ENCODE results near the gene SEC31B.
A peak's percentile ranks its signal among the peaks of the same experiment; 100 is the strongest.

The SEC31B gene

DNA sequence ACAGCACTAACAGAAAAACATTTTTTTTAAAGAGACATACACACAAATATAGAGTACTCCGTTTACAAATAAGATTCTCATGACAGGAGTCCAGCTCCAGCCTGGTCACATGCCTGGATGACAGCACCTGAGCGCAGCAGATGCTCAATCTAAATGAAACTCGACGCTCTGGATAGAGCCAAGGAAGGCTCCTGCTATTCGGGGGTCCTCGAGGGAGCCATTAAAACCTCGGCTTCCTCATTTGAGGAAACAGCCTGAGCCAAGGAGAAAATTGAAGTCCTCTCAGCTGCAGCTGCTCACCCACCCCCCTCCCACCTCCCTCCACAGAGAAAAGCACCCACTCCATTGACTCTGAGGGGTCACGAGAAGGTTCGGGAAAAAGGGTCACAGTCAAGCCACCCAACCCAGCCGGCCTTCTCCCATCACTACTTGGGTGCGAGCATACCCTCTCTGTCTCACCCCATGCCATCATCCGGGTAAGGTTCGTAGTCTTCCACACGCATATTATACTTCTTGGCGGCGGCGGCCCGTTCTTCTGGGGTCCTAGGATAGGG is 9.3 kb upstream of the SEC31B start:
- Histone ChIP-seq H3K4me3 (ENCODE audit: low read length in 2 of 2) (peak overlapping the region; percentile 95 to 98), H3K27ac (ENCODE audit: low read depth in 2 of 2, low read length in 2 of 2) (peak overlapping the region; percentile 64 to 77), H3K9me3 (ENCODE audit: control insufficient read depth in 2 of 2, low read length in 2 of 2) (no peaks in the 10 kb centered on the region), H3K36me3 (ENCODE audit: control insufficient read depth in 2 of 2, insufficient read depth in 2 of 2, low read length in 2 of 2) (peaks cover 29 to 31% of the 10 kb centered on the region in 2 donors), H3K27me3 (ENCODE audit: control insufficient read depth in 2 of 2, insufficient read depth in 2 of 2, low read length in 2 of 2) (no peaks in the 10 kb centered on the region), H3K9ac (ENCODE audit: low read depth in 1 of 2, low read length in 2 of 2) (peak overlapping the region; percentile 96 to 97), H3K4me1 (ENCODE audit: control insufficient read depth in 2 of 2, insufficient read depth in 2 of 2, low read length in 2 of 2) (peaks cover 5 to 18% of the 10 kb centered on the region in 2 donors)

- H3K27me3 ChIP-seq (ENCODE audit: control insufficient read depth in 2 of 2, insufficient read depth in 2 of 2, low read length in 2 of 2): no peaks in the 10 kb centered on the region
- no peak overlapping the region for H3K27ac ChIP-seq (ENCODE audit: low read depth in 2 of 2, low read length in 2 of 2)
- no peaks in the 10 kb centered on the region for H3K9me3 ChIP-seq (ENCODE audit: control insufficient read depth in 2 of 2, low read length in 2 of 2)
- peaks cover 31 to 37% of the 10 kb centered on the region in 2 donors for H3K36me3 ChIP-seq (ENCODE audit: control insufficient read depth in 2 of 2, insufficient read depth in 2 of 2, low read length in 2 of 2)
- peak overlapping the region; percentile 96 to 97 for H3K9ac ChIP-seq (ENCODE audit: low read depth in 1 of 2, low read length in 2 of 2)
- peaks cover 5 to 18% of the 10 kb centered on the region in 2 donors for H3K4me1 ChIP-seq (ENCODE audit: control insufficient read depth in 2 of 2, insufficient read depth in 2 of 2, low read length in 2 of 2)
- peak overlapping the region; percentile 95 to 98 for H3K4me3 ChIP-seq (ENCODE audit: low read length in 2 of 2)
Observed at GRCh38 chr10:100528123-100528886, 8.6 kb upstream of the SEC31B start.

- Histone ChIP-seq H3K36me3 (ENCODE audit: control insufficient read depth in 2 of 2, insufficient read depth in 2 of 2, low read length in 2 of 2) (peaks cover 31 to 42% of the 10 kb centered on the region in 2 donors), H3K9ac (ENCODE audit: low read depth in 1 of 2, low read length in 2 of 2) (no peak overlapping the region), H3K4me3 (ENCODE audit: low read length in 2 of 2) (no peak overlapping the region), H3K9me3 (ENCODE audit: control insufficient read depth in 2 of 2, low read length in 2 of 2) (no peaks in the 10 kb centered on the region), H3K4me1 (ENCODE audit: control insufficient read depth in 2 of 2, insufficient read depth in 2 of 2, low read length in 2 of 2) (peaks cover 0 to 12% of the 10 kb centered on the region in 2 donors), H3K27me3 (ENCODE audit: control insufficient read depth in 2 of 2, insufficient read depth in 2 of 2, low read length in 2 of 2) (no peaks in the 10 kb centered on the region), H3K27ac (ENCODE audit: low read depth in 2 of 2, low read length in 2 of 2) (no peak overlapping the region)
Observed at GRCh38 chr10:100524638-100525037, 5.0 kb upstream of the SEC31B start.

DNA sequence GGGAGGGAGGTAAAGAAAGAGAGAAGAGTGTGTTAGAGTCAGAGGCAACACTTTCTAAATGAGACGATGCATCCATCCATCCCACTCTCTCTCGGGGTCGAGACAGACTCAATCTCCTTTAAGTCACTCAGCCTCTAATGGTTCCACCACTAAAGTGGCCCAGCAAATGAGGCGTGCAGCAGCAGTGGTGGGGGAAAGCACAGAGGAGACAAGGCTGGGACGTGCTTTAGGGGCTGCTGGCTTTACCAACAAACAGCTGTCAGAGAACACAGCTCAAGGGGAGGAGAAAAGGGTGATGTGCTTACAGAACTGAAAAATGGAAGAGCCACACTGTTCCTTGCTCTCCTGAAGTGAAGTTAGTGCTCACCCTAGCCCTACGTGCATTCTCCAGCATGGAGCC is 4.5 kb upstream of the SEC31B start:
- peaks cover under 1 to 14% of the 10 kb centered on the region in 2 donors for H3K4me1 ChIP-seq (ENCODE audit: control insufficient read depth in 2 of 2, insufficient read depth in 2 of 2, low read length in 2 of 2)
- H3K27me3 ChIP-seq (ENCODE audit: control insufficient read depth in 2 of 2, insufficient read depth in 2 of 2, low read length in 2 of 2): peaks cover 0 to 4% of the 10 kb centered on the region in 2 donors
- H3K27ac ChIP-seq (ENCODE audit: low read depth in 2 of 2, low read length in 2 of 2): no peak overlapping the region
- no peak overlapping the region for H3K9ac ChIP-seq (ENCODE audit: low read depth in 1 of 2, low read length in 2 of 2)
- H3K36me3 ChIP-seq (ENCODE audit: control insufficient read depth in 2 of 2, insufficient read depth in 2 of 2, low read length in 2 of 2): peaks cover 31 to 42% of the 10 kb centered on the region in 2 donors
- H3K9me3 ChIP-seq (ENCODE audit: control insufficient read depth in 2 of 2, low read length in 2 of 2): no peaks in the 10 kb centered on the region
- H3K4me3 ChIP-seq (ENCODE audit: low read length in 2 of 2): no peak overlapping the region

DNA sequence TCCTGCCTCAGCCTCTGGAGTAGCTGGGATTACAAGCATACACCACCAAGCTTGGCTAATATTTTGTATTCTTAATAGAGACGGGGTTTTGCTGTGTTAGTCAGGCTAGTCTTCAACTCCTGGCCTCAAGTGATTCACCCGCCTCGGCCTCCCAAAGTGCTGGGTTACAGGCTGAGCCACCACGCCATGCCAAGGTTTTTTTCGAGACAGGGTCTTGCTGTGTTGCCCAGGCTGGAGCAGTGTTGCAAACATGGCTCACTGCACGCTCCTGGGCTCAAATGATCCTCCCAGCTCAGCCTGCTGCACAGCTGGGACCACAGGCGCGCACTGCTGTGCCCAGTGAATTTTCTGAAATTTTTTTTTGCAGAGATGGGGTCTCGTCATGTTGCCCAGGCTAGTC is 3.3 kb upstream of the SEC31B start:
- Histone ChIP-seq H3K27me3 (ENCODE audit: control insufficient read depth in 2 of 2, insufficient read depth in 2 of 2, low read length in 2 of 2) (peaks cover 0 to 5% of the 10 kb centered on the region in 2 donors), H3K9me3 (ENCODE audit: control insufficient read depth in 2 of 2, low read length in 2 of 2) (no peaks in the 10 kb centered on the region), H3K27ac (ENCODE audit: low read depth in 2 of 2, low read length in 2 of 2) (no peak overlapping the region), H3K9ac (ENCODE audit: low read depth in 1 of 2, low read length in 2 of 2) (no peak overlapping the region), H3K36me3 (ENCODE audit: control insufficient read depth in 2 of 2, insufficient read depth in 2 of 2, low read length in 2 of 2) (peaks cover 31 to 42% of the 10 kb centered on the region in 2 donors), H3K4me1 (ENCODE audit: control insufficient read depth in 2 of 2, insufficient read depth in 2 of 2, low read length in 2 of 2) (peaks cover 3 to 5% of the 10 kb centered on the region in 2 donors), H3K4me3 (ENCODE audit: low read length in 2 of 2) (no peak overlapping the region)

GRCh38 chr10:100522107-100522801 is 2.6 kb upstream of the SEC31B start:
- Histone ChIP-seq H3K4me3 (ENCODE audit: low read length in 2 of 2) (no peak overlapping the region), H3K27me3 (ENCODE audit: control insufficient read depth in 2 of 2, insufficient read depth in 2 of 2, low read length in 2 of 2) (peaks cover 0 to 5% of the 10 kb centered on the region in 2 donors), H3K27ac (ENCODE audit: low read depth in 2 of 2, low read length in 2 of 2) (no peak overlapping the region), H3K9me3 (ENCODE audit: control insufficient read depth in 2 of 2, low read length in 2 of 2) (no peaks in the 10 kb centered on the region), H3K36me3 (ENCODE audit: control insufficient read depth in 2 of 2, insufficient read depth in 2 of 2, low read length in 2 of 2) (peaks cover 31 to 42% of the 10 kb centered on the region in 2 donors), H3K9ac (ENCODE audit: low read depth in 1 of 2, low read length in 2 of 2) (no peak overlapping the region), H3K4me1 (ENCODE audit: control insufficient read depth in 2 of 2, insufficient read depth in 2 of 2, low read length in 2 of 2) (peaks cover 2 to 5% of the 10 kb centered on the region in 2 donors)

- H3K4me1 ChIP-seq (ENCODE audit: control insufficient read depth in 2 of 2, insufficient read depth in 2 of 2, low read length in 2 of 2): peaks cover 2 to 5% of the 10 kb centered on the region in 2 donors
- H3K9me3 ChIP-seq (ENCODE audit: control insufficient read depth in 2 of 2, low read length in 2 of 2): no peaks in the 10 kb centered on the region
- peaks cover 21 to 29% of the 10 kb centered on the region in 2 donors for H3K36me3 ChIP-seq (ENCODE audit: control insufficient read depth in 2 of 2, insufficient read depth in 2 of 2, low read length in 2 of 2)
- peaks cover 0 to 5% of the 10 kb centered on the region in 2 donors for H3K27me3 ChIP-seq (ENCODE audit: control insufficient read depth in 2 of 2, insufficient read depth in 2 of 2, low read length in 2 of 2)
- H3K9ac ChIP-seq (ENCODE audit: low read depth in 1 of 2, low read length in 2 of 2): no peak overlapping the region
- H3K4me3 ChIP-seq (ENCODE audit: low read length in 2 of 2): no peak overlapping the region
- no peak overlapping the region for H3K27ac ChIP-seq (ENCODE audit: low read depth in 2 of 2, low read length in 2 of 2)
Observed at GRCh38 chr10:100520811-100521210, 1.1 kb upstream of the SEC31B start.

- Histone ChIP-seq H3K27ac (ENCODE audit: low read depth in 2 of 2, low read length in 2 of 2) (no peak overlapping the region), H3K27me3 (ENCODE audit: control insufficient read depth in 2 of 2, insufficient read depth in 2 of 2, low read length in 2 of 2) (peaks cover 0 to 5% of the 10 kb centered on the region in 2 donors), H3K4me1 (ENCODE audit: control insufficient read depth in 2 of 2, insufficient read depth in 2 of 2, low read length in 2 of 2) (peaks cover 2 to 5% of the 10 kb centered on the region in 2 donors), H3K4me3 (ENCODE audit: low read length in 2 of 2) (peak overlapping the region in 1 of 2 donors; percentile 8), H3K9me3 (ENCODE audit: control insufficient read depth in 2 of 2, low read length in 2 of 2) (no peaks in the 10 kb centered on the region), H3K36me3 (ENCODE audit: control insufficient read depth in 2 of 2, insufficient read depth in 2 of 2, low read length in 2 of 2) (peaks cover 3 to 10% of the 10 kb centered on the region in 2 donors), H3K9ac (ENCODE audit: low read depth in 1 of 2, low read length in 2 of 2) (peak overlapping the region in 1 of 2 donors; percentile 10)
Observed at GRCh38 chr10:100518761-100519241, 860 bp downstream of the SEC31B start.

DNA sequence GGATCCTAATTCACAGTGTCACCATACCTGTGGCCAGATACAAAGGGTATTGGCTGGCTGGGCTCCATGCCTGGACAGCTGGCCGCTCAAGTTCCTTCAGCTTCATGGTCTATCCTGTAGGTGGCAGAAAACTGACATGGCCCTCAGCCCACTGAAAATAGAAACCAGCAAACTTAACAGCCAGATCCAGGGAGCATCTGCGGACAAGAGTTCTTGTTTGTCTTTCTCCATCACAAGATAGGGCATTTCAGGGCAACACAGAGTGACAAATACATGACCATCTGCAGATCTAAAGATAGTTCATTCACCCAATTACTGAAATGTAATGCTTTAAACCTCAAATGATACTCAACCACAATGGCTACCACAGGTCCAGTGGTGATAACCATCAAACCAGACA is 2.8 kb downstream of the SEC31B start:
- H3K36me3 ChIP-seq (ENCODE audit: control insufficient read depth in 2 of 2, insufficient read depth in 2 of 2, low read length in 2 of 2): peaks cover 5 to 6% of the 10 kb centered on the region in 2 donors
- H3K27me3 ChIP-seq (ENCODE audit: control insufficient read depth in 2 of 2, insufficient read depth in 2 of 2, low read length in 2 of 2): peaks cover 0 to 5% of the 10 kb centered on the region in 2 donors
- H3K4me1 ChIP-seq (ENCODE audit: control insufficient read depth in 2 of 2, insufficient read depth in 2 of 2, low read length in 2 of 2): peaks cover 2 to 5% of the 10 kb centered on the region in 2 donors
- H3K9ac ChIP-seq (ENCODE audit: low read depth in 1 of 2, low read length in 2 of 2): no peak overlapping the region
- no peak overlapping the region for H3K27ac ChIP-seq (ENCODE audit: low read depth in 2 of 2, low read length in 2 of 2)
- H3K9me3 ChIP-seq (ENCODE audit: control insufficient read depth in 2 of 2, low read length in 2 of 2): no peaks in the 10 kb centered on the region
- H3K4me3 ChIP-seq (ENCODE audit: low read length in 2 of 2): no peak overlapping the region

DNA sequence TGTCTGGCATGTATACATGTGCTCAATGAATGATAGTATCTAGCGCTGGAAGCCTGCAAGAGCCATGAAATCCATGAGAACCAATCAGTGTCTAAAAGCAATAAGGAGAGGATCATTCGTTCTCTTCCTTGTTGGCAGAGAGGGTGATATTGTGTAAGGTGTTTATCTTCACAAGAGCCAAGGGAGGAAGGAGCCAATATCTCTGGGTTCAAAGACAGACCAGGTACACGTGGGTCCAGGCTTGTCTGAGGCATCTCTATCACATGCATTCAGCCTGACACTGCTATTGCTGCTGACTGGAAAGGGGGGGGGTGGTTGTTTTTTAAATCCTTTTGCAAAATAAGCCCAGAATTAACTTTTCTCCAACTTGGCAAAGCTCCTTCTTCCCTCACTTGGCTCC is 4.0 kb downstream of the SEC31B start:
- H3K27ac ChIP-seq (ENCODE audit: low read depth in 2 of 2, low read length in 2 of 2): no peak overlapping the region
- peaks cover 0 to 5% of the 10 kb centered on the region in 2 donors for H3K27me3 ChIP-seq (ENCODE audit: control insufficient read depth in 2 of 2, insufficient read depth in 2 of 2, low read length in 2 of 2)
- H3K9ac ChIP-seq (ENCODE audit: low read depth in 1 of 2, low read length in 2 of 2): no peak overlapping the region
- H3K4me1 ChIP-seq (ENCODE audit: control insufficient read depth in 2 of 2, insufficient read depth in 2 of 2, low read length in 2 of 2): peaks cover 2 to 5% of the 10 kb centered on the region in 2 donors
- no peaks in the 10 kb centered on the region for H3K9me3 ChIP-seq (ENCODE audit: control insufficient read depth in 2 of 2, low read length in 2 of 2)
- no peak overlapping the region for H3K4me3 ChIP-seq (ENCODE audit: low read length in 2 of 2)
- peaks cover 6% of the 10 kb centered on the region in 2 donors for H3K36me3 ChIP-seq (ENCODE audit: control insufficient read depth in 2 of 2, insufficient read depth in 2 of 2, low read length in 2 of 2)

All from mucosa of rectum (tissue), 2 donors.